A549 treated with GW870086 at 1 μM for 4 hours (cell line): Measurements from ENCODE around the gene TFF2. TPM values are rescaled to one million over a fixed set of nuclear protein-coding genes. Genes with fewer than 3 reads are reported as not detected.

Experiments
- total RNA-seq: library from RNA; stranded (reverse); fragments of 200-300 nt; extraction: Qiagen RNA extraction; gene quantifications from 5 replicates; pipeline ENCODE4 v1.2.3, GENCODE V29; 2022; ENCODE audit warnings: low read depth

The TFF2 gene
- not detected in 5 replicates for total RNA-seq

GRCh38 chr21:42350927-42351426 is at the start of gene TFF2:
TFF2 (minus strand) TSS chr21:42350994; CDS start chr21:42350957, 37 bp downstream.

GRCh38 chr21:42395905-42396651 is 45.3 kb upstream of the TFF2 start, which contains the start of gene TMPRSS3:
TMPRSS3 (minus strand) TSS chr21:42396052; CDS start chr21:42395417, 635 bp downstream.

GRCh38 chr21:42366292-42367010 is 15.7 kb upstream of the TFF2 start, which contains the start of gene TFF1:
TFF1 (minus strand) TSS chr21:42366535; CDS start chr21:42366495, 40 bp downstream.

GRCh38 chr21:42315296-42315891 is 35.4 kb downstream of the TFF2 start, which contains the start of gene TFF3:
TFF3 (minus strand) TSS chr21:42315409; CDS start chr21:42315374, 35 bp downstream.

Other genes starting within 250 kb of the TFF2 start
- gene ABCG1, start 131.9 kb downstream of the TFF2 start, total RNA-seq = 2.3 to 2.8 TPM (median 2.6 TPM) in 5 replicates
- gene TFF3, start 35.6 kb downstream of the TFF2 start, total RNA-seq = not detected in 5 replicates
- 18.3 to 36.3 TPM (median 26.5 TPM) in 5 replicates for gene TFF1, start 15.5 kb upstream of the TFF2 start, total RNA-seq
- 0.13 to 0.45 TPM (median 0.18 TPM) in 5 replicates for gene TMPRSS3, start 45.1 kb upstream of the TFF2 start, total RNA-seq
- gene UBASH3A, start 52.9 kb upstream of the TFF2 start, total RNA-seq = 0.07 to 0.25 TPM (median 0.13 TPM) in 4 of 5 replicates, not detected in the other
- gene RSPH1, start 145.2 kb upstream of the TFF2 start, total RNA-seq = 0.40 to 0.94 TPM (median 0.78 TPM) in 5 replicates
- 2.7 to 5.0 TPM (median 3.1 TPM) in 5 replicates for gene SLC37A1, start 162.9 kb upstream of the TFF2 start, total RNA-seq